Fibroblast of lung (primary cell): ENCODE results near the gene CDH1. TPM values are rescaled to one million over a fixed set of nuclear protein-coding genes. Genes with fewer than 3 reads are reported as not detected.

ENCODE experiments used
- DNase-seq, 2 donors: peaks; one replicate each; pipeline versions ENCODE4 v3.0.0 to v3.0.0-alpha.2; 2010; ENCODE audit warnings: low read depth in 2 of 2
- H2AFZ ChIP-seq: 2 replicates; pipeline ENCODE4 v1.5.1; 2012; ENCODE audit warnings: low read length, control low read depth, inconsistent platforms
- H3K27ac ChIP-seq: 2 replicates; pipeline ENCODE4 v1.5.1; 2011; ENCODE audit warnings: low read length, control low read depth; ENCODE audit not compliant: insufficient read depth
- H3K27me3 ChIP-seq: 2 replicates; pipeline ENCODE4 v1.5.1; 2011; ENCODE audit warnings: mild to moderate bottlenecking, low read length; ENCODE audit not compliant: control insufficient read depth, insufficient read depth
- H3K36me3 ChIP-seq: 2 replicates; pipeline ENCODE4 v1.5.1; 2011; ENCODE audit warnings: low read length; ENCODE audit not compliant: control insufficient read depth, insufficient read depth
- H3K4me1 ChIP-seq: 2 replicates; pipeline ENCODE4 v1.5.1; 2011; ENCODE audit warnings: low read length; ENCODE audit not compliant: control insufficient read depth, insufficient read depth; ENCODE audit errors: extremely low read depth
- H3K4me2 ChIP-seq: 2 replicates; pipeline ENCODE4 v1.5.1; 2011; ENCODE audit warnings: low read length, control low read depth; ENCODE audit not compliant: insufficient read depth; ENCODE audit errors: extremely low read depth
- H3K4me3 ChIP-seq, 4 experiments: fragments of 200-600 bp in 1 of 4; sonication (generic) in 1 of 4; replicated peaks in 1 of 4; 2 replicates each; pipeline ENCODE4 v1.5.1; 2011 to 2016; ENCODE audit warnings: low read length in 4 of 4, low read depth in 3 of 4, mild to moderate bottlenecking in 3 of 4, control low read depth in 2 of 4, inconsistent platforms in 1 of 4, mixed read lengths in 1 of 4; ENCODE audit not compliant: insufficient read depth in 1 of 4; ENCODE audit errors: control extremely low read depth in 1 of 4
- H3K79me2 ChIP-seq: 2 replicates; pipeline ENCODE4 v1.5.1; 2012; ENCODE audit warnings: mild to moderate bottlenecking, low read length, inconsistent platforms; ENCODE audit not compliant: control insufficient read depth, insufficient read depth
- H3K9ac ChIP-seq: 2 replicates; pipeline ENCODE4 v1.5.1; 2011; ENCODE audit warnings: mild to moderate bottlenecking, low read length, control low read depth; ENCODE audit not compliant: insufficient read depth
- H3K9me3 ChIP-seq: 2 replicates; pipeline ENCODE4 v1.5.1; 2012; ENCODE audit warnings: low read depth, low read length; ENCODE audit not compliant: control insufficient read depth, insufficient read depth
- H4K20me1 ChIP-seq: 2 replicates; pipeline ENCODE4 v1.5.1; 2011; ENCODE audit warnings: low read length; ENCODE audit not compliant: control insufficient read depth, insufficient read depth; ENCODE audit errors: extremely low read depth
- CTCF ChIP-seq, 2 donors: IDR thresholded peaks in 1 of 2; conservative IDR thresholded peaks in 1 of 2; 1 replicate in 1 of 2; 2 replicates in 1 of 2; pipeline ENCODE4 v1.5.1; 2011 to 2012; ENCODE audit warnings: low read length in 2 of 2, control low read depth in 1 of 2, inconsistent platforms in 1 of 2, low read depth in 1 of 2, mild to moderate bottlenecking in 1 of 2
- EZH2 ChIP-seq: IDR thresholded peaks from 2 replicates; pipeline ENCODE4 v1.5.1; 2012; ENCODE audit warnings: low read length, control low read depth, mild to moderate bottlenecking; ENCODE audit errors: missing control alignments
- polyA plus RNA-seq, 2 donors: library from polyadenylated mRNA; depleted of rRNA in 1 of 2; stranded (reverse) in 1 of 2; unstranded in 1 of 2; fragments of >200 nt; gene quantifications; 2 replicates each; pipeline ENCODE4 v1.2.1, GENCODE V29; 2011 to 2012; ENCODE audit warnings: missing spikeins in 1 of 2
- total RNA-seq: library from RNA; depleted of rRNA; stranded (reverse); fragments of >200 nt; gene quantifications from 2 replicates; pipeline ENCODE4 v1.2.1, GENCODE V29; 2014

CDH1 gene
- total and polyA plus RNA-seq, 2 donors (not counting 1 experiment from before 2014, with no cell fraction given), result 0.02 TPM; not detected in 1

- H3K27me3 ChIP-seq, result no peaks in the 10 kb centered on the region
- no peaks in the 10 kb centered on the region for H3K9me3 ChIP-seq
- no peak overlapping the region for H3K27ac ChIP-seq
- no peaks in the 10 kb centered on the region for H3K79me2 ChIP-seq
- H3K36me3 ChIP-seq, result no peaks in the 10 kb centered on the region
- H4K20me1 ChIP-seq, result no peaks in the 10 kb centered on the region
- H2AFZ ChIP-seq, result no peak overlapping the region
- DNase-seq, result no peak
- H3K4me2 ChIP-seq, result no peak overlapping the region
- TF ChIP-seq EZH2 (no peak), CTCF (conservative IDR thresholded peaks at IDR 0.05 in 1 of 2, IDR thresholded peaks at IDR 0.05 in 1 of 2; ENCODE audit: low read depth in 1 of 2, low read length in 2 of 2) (no peak)
- H3K4me1 ChIP-seq, result no peaks in the 10 kb centered on the region
- H3K4me3 ChIP-seq, result no peak overlapping the region
- H3K9ac ChIP-seq, result no peak overlapping the region
These were observed 26.9 kb upstream of the CDH1 start for GRCh38 chr16:68710211-68710610.

- Histone ChIP-seq H3K9ac (no peak overlapping the region), H3K79me2 (no peaks in the 10 kb centered on the region), H2AFZ (no peak overlapping the region), H3K4me2 (no peak overlapping the region), H3K27ac (no peak overlapping the region), H3K4me3 (no peak overlapping the region), H3K27me3 (no peaks in the 10 kb centered on the region), H3K9me3 (no peaks in the 10 kb centered on the region), H4K20me1 (no peaks in the 10 kb centered on the region), H3K36me3 (no peaks in the 10 kb centered on the region), H3K4me1 (no peaks in the 10 kb centered on the region)
- no peak for DNase-seq
- no peak for TF ChIP-seq CTCF (conservative IDR thresholded peaks at IDR 0.05 in 1 of 2, IDR thresholded peaks at IDR 0.05 in 1 of 2; ENCODE audit: low read depth in 1 of 2, low read length in 2 of 2)
These were observed 25.5 kb upstream of the CDH1 start for GRCh38 chr16:68711421-68712139.

- Histone ChIP-seq H2AFZ (no peak overlapping the region), H3K27me3 (no peaks in the 10 kb centered on the region)
These were observed 23.7 kb upstream of the CDH1 start for GRCh38 chr16:68713361-68713760.

More at GRCh38 chr16:68713361-68713760, 23.7 kb upstream of the CDH1 start:
- Histone ChIP-seq H3K36me3 (no peaks in the 10 kb centered on the region), H4K20me1 (no peaks in the 10 kb centered on the region), H3K9ac (no peak overlapping the region), H3K9me3 (no peaks in the 10 kb centered on the region), H3K79me2 (no peaks in the 10 kb centered on the region), H3K4me1 (no peaks in the 10 kb centered on the region), H3K4me2 (no peak overlapping the region), H3K27ac (no peak overlapping the region), H3K4me3 (no peak overlapping the region)
- no peak for DNase-seq
- TF ChIP-seq CTCF (conservative IDR thresholded peaks at IDR 0.05 in 1 of 2, IDR thresholded peaks at IDR 0.05 in 1 of 2; ENCODE audit: low read depth in 1 of 2, low read length in 2 of 2), result no peak
- TF ChIP-seq EZH2, result no peak
